Psoas muscle (tissue), 8 donors: ENCODE data around the gene PIGL. TPM values are rescaled to one million over a fixed set of nuclear protein-coding genes. Genes with fewer than 3 reads are reported as not detected.

Experiments used
- ATAC-seq, 4 donors: fragments of 200-7000 bp; cut with Tn5 transposase; one replicate each; pipeline ENCODE4 v1.9.1; 2020; ENCODE audit warnings: moderate library complexity in 3 of 4, mild to moderate bottlenecking in 2 of 4
- DNase-seq, 2 donors: peaks; one replicate each; pipeline ENCODE4 v3.0.0-alpha.2; 2020
- H3K27ac ChIP-seq: fragments of 200-600 bp; one replicate; pipeline ENCODE4 v1.8.0; 2022
- H3K27me3 ChIP-seq, 3 donors: fragments of 200-600 bp in 1 of 3; one replicate each; pipeline versions ENCODE4 v1.6.1 to v1.8.0; 2013 to 2022; ENCODE audit warnings: low read length in 2 of 3, mild to moderate bottlenecking in 2 of 3, moderate library complexity in 1 of 3; ENCODE audit not compliant: insufficient read depth in 3 of 3
- H3K36me3 ChIP-seq, 2 donors: fragments of 200-600 bp in 1 of 2; one replicate each; pipeline versions ENCODE4 v1.6.1 to v1.8.0; 2013 to 2022; ENCODE audit warnings: low read depth in 1 of 2, mild to moderate bottlenecking in 1 of 2, moderate library complexity in 1 of 2; ENCODE audit not compliant: insufficient read depth in 1 of 2
- H3K4me1 ChIP-seq: fragments of 200-600 bp; one replicate; pipeline ENCODE4 v1.8.0; 2022
- H3K4me3 ChIP-seq: fragments of 200-600 bp; one replicate; pipeline ENCODE4 v1.8.0; 2022; ENCODE audit warnings: mild to moderate bottlenecking
- H3K9me3 ChIP-seq: fragments of 200-600 bp; one replicate; pipeline ENCODE4 v1.8.0; 2022
- CTCF ChIP-seq: fragments of 200-600 bp; IDR thresholded peaks from one replicate; pipeline ENCODE4 v1.8.0; 2022; ENCODE audit warnings: antibody characterized with exemption
- WGBS, 3 donors: extraction: QIAGEN DNeasy Blood & Tissue Kit; methylation state at CpG; one replicate each; pipeline versions ENCODE4 v1.1.6 to v1.1.7; 2013; 5-methylcytosine and 5-hydroxymethylcytosine counted together
- intact Hi-C, 2 donors: fragments of 100-400 bp; cut with DNase I; formaldehyde crosslinking; loops; one replicate each; pipeline versions ENCODE4 v1.11.0 to v1.14.2; 2022
- polyA plus RNA-seq, 3 donors: library from polyadenylated mRNA; stranded (reverse); fragments of 200-250 nt; gene quantifications; one replicate each; pipeline ENCODE4 v1.2.3, GENCODE V29; 2013
- total RNA-seq, 4 donors: library from RNA; stranded (reverse); fragmentation: NEBNext Ultra II Directional in 2 of 4; extraction: Animal tissue kit (Norgen Biotek cat#: 25700) in 2 of 4; gene quantifications; one replicate each; pipeline versions ENCODE4 v1.2.1 to v1.2.4, GENCODE V29; 2021 to 2023
- donor health status: healthy with polysubstance abuse.
- donor health status: DM: no; HTN: no; CAD: no; lungs with moderate emphysema.
- donor health status: Bipolar disorder and iron deficiency.
- donor health status: healthy.
- donor health status: DM: yes; HTN: yes; CAD: no.
- donor health status: DM: no; HTN: no; CAD: no.
- donor health status: DM: no; HTN: no; CAD: no.
- donor health status: DM: yes; HTN: yes; CAD: no.

The PIGL gene
- total and polyA plus RNA-seq, 7 donors = 3.8 to 13.2 (median 8.3) TPM

GRCh38 chr17:16258901-16259300 lies 41.9 kb downstream of the PIGL start:
- Histone ChIP-seq H3K36me3 (no peaks in the 10 kb centered on the region), H3K27ac (peak overlapping the region; percentile 89), H3K4me1 (peaks cover 43% of the 10 kb centered on the region), H3K4me3 (no peak overlapping the region), H3K9me3 (no peaks in the 10 kb centered on the region), H3K27me3 (no peaks in the 10 kb centered on the region)
- DNase-seq = no peak
- intact Hi-C loops = no loop called here
- no peak for TF ChIP-seq CTCF
- WGBS, 3 donors = 54 to 83% (median 58%) methylated on average over 1 of the region's 1 CpG
- peak; percentile 67 to 80 (median 78) for ATAC-seq

GRCh38 chr17:16259926-16260325 lies 42.9 kb downstream of the PIGL start:
- no peaks in the 10 kb centered on the region for H3K36me3 ChIP-seq
- H3K4me3 ChIP-seq = peak overlapping the region; percentile 41
- intact Hi-C loops = no loop called here
- TF ChIP-seq CTCF = no peak
- H3K9me3 ChIP-seq = no peaks in the 10 kb centered on the region
- H3K27me3 ChIP-seq = no peaks in the 10 kb centered on the region
- peaks cover 43% of the 10 kb centered on the region for H3K4me1 ChIP-seq
- peak; percentile 90 to 92 (median 91) for ATAC-seq
- peak overlapping the region; percentile 89 for H3K27ac ChIP-seq
- DNase-seq = peak; percentile 70 to 87
- 31 to 52% (median 36%) methylated on average over 6 of the region's 6 CpGs for WGBS, 3 donors

GRCh38 chr17:16261049-16261448 lies 44.0 kb downstream of the PIGL start:
- Histone ChIP-seq H3K4me3 (no peak overlapping the region), H3K27me3 (no peaks in the 10 kb centered on the region), H3K4me1 (peaks cover 32% of the 10 kb centered on the region), H3K27ac (peak overlapping the region; percentile 89), H3K9me3 (no peaks in the 10 kb centered on the region), H3K36me3 (no peaks in the 10 kb centered on the region)
- DNase-seq (no peak), ATAC-seq (no peak)
- WGBS, 3 donors = 79 to 90% (median 83%) methylated on average over 3 of the region's 3 CpGs
- TF ChIP-seq CTCF = no peak
- intact Hi-C loops = no loop called here

DNA sequence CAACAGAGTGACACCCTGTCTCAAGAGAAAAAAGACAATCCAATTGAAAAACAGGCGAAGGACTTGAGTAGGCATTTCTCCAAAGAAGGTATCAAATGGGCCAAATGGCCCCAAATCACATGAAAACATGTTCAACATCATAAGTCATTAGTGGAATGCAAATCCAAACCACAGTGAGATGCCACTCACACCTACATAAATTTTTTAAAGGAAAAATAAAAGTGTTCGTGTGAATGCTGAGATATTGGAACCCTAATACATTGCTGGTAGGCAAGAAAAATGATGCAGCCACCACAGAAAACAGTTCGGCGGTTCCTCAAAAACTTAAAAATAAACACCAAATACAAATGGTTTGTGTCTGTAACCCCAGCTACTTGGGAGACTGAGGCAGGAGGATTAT lies 45.2 kb downstream of the PIGL start:
- no peak for DNase-seq
- intact Hi-C loops = no loop called here
- no peaks in the 10 kb centered on the region for H3K36me3 ChIP-seq
- TF ChIP-seq CTCF = no peak
- H3K27me3 ChIP-seq = no peaks in the 10 kb centered on the region
- ATAC-seq = no peak
- WGBS, 3 donors = 96 to 98% (median 98%) methylated on average over 4 of the region's 4 CpGs
- H3K4me1 ChIP-seq = peaks cover 24% of the 10 kb centered on the region
- H3K4me3 ChIP-seq = no peak overlapping the region
- H3K9me3 ChIP-seq = no peaks in the 10 kb centered on the region
- H3K27ac ChIP-seq = no peak overlapping the region

GRCh38 chr17:16267174-16267573 lies 50.2 kb downstream of the PIGL start:
- Histone ChIP-seq H3K4me3 (no peak overlapping the region), H3K27me3 (no peaks in the 10 kb centered on the region), H3K36me3 (no peaks in the 10 kb centered on the region), H3K4me1 (no peaks in the 10 kb centered on the region), H3K9me3 (no peaks in the 10 kb centered on the region), H3K27ac (no peak overlapping the region)
- 88 to 92% (median 92%) methylated on average over 6 of the region's 6 CpGs for WGBS, 3 donors
- DNase-seq (no peak), ATAC-seq (no peak)
- intact Hi-C loops = no loop called here
- TF ChIP-seq CTCF = no peak
